HK-2 (cell line): ENCODE data around the gene KCNH2.

ENCODE experiments used
- DNase-seq: peaks from one replicate; pipeline ENCODE4 v3.0.0-alpha.2; 2018; ENCODE audit not compliant: unreplicated experiment

Gene KCNH2

DNA sequence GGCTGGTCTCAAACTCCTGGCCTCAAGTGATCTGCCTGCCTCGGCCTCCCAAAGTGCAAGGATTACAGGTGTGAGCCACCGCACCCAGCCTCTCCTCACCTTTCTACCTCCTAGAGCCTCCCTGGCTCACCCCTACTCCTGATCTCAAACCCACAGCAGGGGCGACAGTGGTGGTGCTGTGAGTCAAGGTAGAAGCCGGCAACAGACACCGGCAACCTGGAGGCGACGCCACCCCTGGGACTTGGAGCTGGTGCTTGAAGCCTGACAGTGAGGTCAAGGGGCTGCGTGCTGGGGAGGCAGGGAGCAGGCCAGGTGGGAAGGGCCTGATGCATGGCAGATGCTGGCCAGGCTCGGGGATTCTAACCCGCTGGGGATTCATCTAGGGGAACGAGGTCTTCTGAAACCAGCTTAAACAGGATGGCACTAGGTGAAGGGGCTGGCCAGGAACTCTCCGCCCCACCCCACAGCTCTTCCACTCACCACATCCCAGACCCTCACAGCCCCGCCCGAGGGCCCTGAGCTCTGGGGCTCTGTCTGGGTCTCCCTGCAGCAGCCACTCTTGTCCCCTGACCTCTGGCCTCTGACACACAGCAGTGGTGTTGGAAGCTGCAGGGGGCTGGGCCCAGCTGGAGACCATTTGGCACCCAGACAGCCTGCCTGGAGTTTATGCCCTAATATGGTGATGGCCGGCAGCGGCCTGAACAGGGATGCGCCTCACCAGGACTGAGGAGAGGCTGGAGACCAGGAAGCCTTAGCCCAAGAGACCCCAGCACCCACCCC, 16.4 kb downstream of the KCNH2 start:
- DNase-seq, result no peak

DNA sequence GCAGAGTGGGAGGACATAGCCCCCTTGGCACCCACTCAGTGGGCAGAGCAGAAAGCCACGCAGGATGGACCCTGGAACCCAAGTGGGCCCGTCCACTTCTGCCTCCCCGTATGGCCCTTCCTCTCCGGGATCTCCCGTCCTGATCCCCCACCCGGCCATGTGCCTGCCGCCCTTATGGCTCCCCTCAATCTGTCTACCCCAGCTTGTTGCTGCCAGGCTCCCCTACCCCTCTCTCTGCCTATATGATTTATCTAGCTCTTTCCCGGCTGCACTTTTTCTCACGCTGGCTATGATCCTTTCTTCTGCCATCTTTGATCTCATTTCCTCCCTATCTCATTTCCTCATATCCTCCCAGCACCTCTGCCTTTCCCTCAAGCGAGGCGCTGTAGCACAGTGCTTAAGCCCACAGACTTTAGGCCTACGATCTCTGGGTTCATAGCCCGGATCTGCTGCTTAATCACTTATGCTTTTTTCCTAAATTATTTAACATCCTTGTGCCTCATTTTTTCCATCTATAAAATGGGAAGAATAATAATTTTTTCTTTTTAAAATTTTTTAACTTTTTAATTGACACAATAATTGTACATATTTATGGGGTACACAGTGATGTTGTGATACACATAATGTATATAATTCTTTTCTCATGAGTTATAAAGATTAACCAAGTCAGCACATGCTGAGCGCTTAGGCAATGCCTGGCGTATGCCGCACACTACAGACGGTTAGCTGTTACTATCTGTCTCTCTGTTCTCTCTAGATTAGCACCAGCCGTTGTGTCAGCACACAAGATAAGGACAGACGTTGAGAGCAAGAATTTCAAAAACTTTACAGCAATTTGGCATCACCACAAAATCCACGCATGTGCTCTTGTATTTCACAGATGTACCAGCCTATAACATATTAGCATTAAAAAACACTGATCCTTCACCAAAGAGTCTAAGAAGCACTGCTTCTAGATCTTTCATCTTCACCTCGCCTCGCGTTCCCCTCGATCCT, 18.1 kb downstream of the KCNH2 start:
- no peak for DNase-seq

DNA sequence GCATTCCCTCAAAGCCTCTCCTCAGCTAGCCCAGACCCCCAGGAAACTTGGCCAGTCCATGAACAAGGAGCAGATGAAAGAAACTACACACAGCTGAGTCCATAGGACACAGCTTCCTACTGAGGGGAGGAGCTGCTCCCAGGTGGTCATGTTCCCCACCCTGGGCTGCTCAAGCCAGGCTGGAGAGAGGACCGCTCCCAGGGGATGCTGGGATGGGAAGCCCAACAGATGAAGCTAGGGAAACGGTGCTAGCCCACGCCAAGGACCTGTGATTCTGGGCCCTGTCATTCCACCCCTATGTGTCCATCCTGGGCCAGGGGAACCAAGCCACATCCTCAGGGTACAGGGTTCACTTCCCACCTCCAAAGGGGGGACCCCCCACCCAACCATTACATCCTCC, 19.0 kb downstream of the KCNH2 start:
- no peak for DNase-seq

DNA sequence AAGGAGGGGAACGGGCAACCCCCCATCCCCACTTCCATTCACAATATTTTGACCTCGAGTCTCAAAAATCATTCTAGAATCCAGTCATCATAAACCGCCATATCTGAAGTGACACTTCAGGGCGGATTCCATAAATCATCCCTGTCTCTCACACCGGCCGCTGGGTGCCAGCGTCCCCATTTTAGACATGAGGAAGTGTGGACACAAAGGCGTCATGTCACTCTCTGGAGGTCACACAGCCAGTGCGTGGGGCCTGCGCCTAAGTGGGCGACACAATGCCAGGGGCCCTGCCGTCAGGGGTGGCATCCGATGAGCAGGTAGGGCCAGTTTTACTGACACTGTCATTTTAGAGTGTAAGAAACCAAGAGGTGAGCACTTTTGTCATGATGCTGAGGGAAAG, 19.5 kb downstream of the KCNH2 start:
- DNase-seq, result no peak

DNA sequence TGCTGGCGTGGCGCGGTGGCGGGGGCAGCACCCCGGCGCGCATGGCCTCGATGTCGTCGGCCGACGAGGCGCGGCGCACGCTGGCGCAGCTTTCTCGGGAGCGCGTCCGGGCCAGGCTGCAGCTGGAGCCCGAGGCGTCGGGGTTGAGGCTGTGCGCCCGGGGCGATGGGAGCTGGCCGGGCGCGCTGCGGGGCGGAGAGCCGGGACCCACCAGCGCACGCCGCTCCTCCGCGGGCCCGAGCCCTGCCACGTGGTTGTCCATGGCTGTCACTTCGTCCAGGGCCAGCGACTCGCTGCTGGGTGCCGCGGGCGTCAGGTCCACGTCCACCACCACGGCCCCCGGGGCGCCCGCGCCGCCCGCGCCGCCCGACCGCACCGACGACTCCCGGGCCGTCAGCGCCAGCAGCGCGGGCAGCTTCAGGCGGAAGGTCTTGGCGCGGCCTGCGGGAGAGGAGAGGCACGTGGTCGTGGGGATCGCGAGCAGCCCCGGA, 20.0 kb downstream of the KCNH2 start:
- no peak for DNase-seq

DNA sequence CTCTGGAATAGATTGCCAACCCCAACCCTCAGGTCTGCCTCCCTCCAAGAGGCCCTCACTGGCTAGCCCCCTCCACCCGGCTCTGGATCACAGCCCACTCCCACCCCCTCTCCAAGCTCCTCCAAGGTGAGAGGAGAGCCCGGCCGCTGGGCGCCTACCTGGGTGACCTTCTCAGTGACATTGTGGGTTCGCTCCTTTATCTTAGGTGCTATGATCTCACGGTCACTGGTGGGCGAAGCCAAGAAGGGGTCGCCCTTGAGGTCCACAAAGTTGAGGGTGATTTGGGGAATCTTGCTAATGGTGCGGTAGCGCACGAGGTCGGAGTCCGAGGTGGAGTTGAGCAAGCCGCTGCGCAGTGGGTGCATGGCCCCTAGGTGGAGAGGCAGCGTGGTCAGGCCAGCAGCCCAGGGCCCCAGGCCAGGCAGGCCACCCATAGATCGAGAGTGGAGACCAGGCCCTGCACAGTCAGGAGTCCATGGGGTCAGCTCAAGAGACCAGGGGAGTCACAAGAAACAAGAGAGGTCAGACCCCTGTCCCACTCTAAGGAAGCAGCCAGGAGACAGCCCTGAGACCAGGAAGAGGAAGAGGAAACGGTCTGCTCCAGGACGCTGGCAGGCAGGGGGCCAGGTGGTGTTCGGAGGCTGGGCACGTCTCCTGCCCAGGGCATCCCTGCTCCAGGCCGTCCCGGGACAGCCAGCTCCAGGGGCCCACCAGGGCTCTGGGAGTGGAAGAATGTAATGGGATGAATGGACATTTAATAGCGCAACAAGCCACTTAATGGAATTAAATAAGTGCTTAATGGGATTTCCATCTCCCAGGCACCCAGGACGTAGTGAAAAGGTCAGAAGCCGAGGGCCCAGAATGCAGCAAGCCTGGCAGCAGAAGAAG, 20.7 kb downstream of the KCNH2 start:
- no peak for DNase-seq

DNA sequence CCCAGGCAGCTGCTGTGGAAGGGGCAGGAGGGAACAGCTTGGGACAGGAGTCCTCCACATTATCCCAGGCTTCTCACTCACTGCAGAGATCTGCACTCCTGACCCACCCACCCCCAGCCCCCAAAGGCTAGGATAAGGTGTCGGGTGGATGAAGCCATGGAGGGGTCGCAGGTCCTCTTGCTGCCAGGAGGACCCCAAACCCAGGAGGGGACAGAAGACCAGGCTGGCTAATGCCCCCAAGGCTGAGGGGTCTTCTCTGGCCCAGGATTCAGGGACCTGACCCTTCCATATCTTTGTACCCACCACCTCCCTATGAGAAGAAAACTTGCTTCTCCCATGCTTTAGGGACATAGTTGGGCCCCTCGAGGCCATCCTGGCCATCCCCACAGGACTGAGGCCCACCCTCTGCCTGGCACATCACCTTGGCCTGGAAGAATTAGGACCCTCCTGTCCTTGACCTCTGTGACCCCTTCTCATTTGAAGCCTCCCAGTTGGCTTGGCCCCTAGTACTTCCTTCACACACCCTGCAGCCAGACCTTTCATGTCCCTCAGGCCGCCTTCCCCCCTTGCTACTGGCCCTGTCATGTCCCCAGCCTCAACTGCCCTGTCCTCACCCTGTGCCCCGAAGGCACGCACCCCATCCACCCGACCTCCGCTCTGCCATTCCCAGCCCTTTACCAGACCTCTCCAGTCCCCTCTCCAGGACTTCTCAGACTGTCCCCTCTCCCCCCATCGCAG, 21.6 kb downstream of the KCNH2 start:
- DNase-seq, result no peak

DNA sequence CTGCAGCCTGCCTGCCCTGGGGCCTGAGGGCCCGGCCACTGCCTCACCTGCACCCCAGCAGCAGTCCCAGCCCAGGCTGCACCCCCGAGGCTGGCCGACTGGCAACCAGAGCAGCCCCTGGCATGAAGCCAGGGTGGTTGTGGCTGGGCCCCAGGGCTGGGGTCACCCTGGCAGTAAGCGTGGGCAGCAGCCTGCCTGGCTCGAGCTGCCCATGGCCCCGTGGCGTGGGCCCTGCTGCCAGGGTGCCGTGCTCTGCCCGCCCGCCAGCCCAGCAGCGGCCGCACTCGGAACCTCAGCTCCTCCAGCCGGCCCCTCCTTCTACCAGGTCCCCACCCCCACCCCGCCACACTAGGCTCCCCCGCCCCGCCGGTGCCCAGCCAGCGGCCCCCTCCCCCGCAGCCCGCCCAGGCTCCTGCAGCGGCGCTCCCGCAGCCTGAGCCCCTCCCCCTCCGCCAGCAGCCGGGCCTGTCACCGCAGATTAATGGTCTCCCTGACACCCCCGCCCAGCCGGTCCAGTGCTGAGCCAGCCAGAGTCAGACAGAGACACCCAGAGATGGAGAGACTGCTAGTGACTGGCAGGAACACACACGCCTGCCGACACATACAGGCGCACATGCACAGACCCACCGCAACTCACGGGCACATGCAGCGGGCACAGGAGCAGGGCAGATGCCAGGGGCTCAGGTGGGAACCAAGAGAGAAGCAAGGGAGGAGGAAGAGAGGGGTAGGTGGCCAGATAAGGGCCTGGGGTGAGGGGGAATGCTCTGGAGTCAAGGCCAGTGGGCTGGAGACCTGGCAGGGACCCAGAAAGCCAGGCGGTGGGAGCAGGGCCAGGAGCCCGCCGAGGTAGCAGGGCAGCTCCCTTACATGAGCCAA, 22.4 kb downstream of the KCNH2 start:
- no peak for DNase-seq

DNA sequence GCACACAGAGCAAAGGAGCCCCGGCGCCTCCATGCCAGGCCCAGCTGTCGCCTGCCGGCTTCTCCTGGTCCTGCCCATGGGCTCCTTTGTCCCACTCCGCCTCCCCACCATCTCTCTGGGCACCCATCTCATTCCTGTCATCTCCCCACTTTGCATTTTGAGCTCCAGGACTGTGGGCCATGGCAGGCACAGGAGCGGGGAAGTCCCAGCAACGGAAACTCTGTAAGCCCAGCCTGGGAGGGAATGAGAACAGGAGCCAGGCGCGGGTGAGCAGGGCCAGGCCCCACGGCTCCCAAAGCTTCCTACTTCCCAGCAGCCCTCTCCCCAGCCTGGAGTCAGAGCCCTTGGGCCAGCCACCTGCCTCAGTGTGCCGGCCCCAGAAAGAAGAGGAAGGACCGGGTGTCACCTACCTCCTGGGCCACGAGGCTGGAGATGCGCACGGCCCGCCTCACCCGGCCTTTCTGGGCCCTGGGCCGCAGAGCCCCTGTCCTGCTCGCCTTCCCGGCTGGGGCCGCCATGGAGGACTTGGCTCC, 23.1 kb downstream of the KCNH2 start:
- no peak for DNase-seq

DNA sequence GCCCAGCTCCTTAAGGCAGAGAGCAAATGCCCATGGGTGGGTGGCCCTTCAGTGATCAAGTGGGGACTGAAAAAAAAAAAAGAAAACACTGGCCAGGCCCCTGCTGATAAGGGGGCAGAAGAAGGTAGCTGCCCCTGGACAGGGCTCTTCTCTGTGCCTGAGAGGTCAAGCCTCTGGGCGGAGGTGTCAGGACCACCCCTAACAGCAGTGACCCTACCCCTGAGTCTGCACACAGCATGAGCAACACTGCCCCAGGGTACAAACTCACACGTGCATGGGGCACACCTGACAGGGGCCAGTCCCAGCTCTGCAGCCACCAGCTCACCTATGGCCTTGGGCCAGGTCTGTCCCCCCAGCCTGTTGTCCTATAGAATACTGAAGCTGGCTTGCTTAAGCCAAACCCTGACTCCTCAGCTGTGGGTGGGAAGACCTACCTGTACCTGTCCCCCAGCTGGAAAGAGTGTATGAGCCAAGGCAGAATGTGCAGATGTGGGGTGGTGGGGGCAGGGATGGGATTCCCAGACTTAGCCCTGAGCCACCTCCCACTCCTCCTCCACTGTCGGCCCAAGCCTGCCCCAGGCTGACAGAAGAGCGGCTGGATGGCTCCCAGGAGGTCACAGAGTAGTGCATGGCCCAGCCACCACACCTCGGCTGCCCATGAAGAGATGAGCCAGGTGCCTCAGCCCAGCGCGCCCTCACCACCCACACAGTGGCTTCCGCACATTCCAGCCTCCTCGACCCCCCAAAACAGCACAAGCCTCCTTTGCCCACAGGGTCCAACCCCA, 23.7 kb downstream of the KCNH2 start:
- DNase-seq, result no peak

DNA sequence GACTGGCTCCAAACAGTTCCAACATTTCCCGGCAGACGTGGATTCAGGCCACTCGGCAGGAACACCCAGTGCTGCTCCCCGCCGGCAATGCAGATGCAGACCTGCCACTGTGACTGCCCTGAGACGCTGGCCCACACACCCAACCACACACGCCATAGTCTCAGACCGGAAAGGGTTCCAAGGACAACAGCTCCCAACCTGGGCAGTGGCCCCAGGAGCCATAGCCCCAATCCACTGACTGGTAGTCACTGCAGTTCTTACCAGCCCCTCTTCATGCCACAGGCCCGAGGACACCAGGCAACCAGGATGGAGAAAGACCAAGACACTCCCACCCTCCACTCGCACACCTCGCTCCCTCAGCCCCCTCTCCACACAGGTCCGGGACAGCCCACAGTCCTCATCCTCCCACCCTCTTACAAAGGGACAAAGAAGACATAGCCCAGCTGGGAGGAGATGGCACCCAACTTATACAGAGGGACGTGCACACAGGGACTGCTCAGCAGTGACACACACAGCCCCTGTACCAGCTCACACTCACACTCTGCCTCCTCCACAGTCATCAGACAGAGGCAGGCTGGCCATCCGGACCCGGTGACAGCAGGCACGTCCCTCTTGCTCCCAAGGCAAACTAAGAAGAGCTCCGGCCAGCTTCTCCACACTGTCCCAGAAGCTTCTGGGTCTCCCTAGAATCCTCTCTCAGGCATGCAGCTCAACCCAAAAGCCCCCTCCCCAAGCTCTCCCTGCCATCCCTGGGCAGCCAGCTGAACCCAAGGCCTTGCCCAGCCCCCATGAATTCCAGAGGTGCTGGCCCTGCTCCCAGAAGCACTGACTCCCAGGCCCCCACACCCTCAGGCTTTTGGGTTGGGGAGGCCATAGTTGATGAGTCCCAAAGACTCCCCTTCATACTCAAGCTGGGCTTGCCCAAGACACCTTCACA, 24.8 kb downstream of the KCNH2 start:
- DNase-seq, result no peak

DNA sequence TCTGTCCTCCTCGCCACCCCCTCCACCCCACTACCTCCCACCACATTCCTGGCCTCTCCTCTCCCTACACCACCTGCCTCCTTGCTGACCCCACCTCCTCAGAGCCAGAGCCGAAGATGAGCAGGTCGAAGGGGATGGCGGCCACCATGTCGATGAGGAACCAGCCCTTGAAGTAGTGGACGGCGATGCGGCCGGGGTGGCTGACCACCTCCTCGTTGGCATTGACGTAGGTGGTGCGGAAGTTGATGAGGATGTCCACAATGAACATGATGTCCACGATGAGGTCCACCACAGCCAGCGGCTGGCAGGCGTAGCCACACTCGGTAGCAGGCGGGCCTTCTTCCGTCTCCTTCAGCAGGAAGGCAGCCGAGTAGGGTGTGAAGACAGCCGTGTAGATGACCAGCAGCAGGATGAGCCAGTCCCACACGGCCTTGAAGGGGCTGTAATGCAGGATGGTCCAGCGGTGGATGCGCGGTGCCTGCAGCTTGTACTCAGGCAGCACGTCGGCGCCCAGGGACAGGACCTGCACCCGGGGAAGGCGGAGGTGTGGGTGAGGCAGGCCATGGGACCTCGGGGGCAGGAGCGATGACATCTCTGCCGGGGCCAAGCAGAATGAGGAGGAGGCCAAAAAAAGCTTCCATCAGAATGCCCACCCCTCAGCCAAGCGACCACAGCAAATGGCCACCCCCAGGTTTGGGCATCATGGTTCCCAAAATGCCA, 25.6 kb downstream of the KCNH2 start:
- DNase-seq, result no peak

DNA sequence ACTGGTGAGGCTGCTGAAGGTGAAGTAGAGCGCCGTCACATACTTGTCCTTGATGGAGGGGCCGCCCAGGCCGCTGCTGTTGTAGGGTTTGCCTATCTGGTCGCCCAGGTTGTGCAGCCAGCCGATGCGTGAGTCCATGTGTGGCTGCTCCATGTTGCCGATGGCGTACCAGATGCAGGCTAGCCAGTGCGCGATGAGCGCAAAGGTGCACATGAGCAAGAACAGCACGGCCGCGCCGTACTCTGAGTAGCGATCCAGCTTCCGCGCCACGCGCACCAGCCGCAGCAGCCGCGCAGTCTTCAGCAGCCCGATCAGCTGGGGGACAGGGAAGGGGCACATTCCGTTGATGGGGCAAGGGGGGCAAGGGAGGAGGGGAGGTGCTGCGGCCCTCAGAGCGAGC, 26.6 kb downstream of the KCNH2 start:
- DNase-seq, result no peak

DNA sequence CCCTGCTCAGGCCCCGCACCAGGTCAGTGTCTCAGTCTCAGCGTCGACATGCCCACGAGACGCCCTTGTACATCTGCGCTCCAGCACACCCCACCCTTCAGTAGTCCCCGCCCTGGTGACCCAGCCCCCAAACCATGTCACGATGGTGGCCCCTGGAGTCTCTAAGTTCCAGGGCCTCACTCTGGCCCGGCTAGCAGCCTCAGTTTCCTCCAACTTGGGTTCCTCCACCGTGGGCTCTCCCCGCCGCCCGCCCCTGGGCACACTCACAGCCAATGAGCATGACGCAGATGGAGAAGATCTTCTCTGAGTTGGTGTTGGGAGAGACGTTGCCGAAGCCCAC, 27.0 kb downstream of the KCNH2 start:
- DNase-seq, result no peak

DNA sequence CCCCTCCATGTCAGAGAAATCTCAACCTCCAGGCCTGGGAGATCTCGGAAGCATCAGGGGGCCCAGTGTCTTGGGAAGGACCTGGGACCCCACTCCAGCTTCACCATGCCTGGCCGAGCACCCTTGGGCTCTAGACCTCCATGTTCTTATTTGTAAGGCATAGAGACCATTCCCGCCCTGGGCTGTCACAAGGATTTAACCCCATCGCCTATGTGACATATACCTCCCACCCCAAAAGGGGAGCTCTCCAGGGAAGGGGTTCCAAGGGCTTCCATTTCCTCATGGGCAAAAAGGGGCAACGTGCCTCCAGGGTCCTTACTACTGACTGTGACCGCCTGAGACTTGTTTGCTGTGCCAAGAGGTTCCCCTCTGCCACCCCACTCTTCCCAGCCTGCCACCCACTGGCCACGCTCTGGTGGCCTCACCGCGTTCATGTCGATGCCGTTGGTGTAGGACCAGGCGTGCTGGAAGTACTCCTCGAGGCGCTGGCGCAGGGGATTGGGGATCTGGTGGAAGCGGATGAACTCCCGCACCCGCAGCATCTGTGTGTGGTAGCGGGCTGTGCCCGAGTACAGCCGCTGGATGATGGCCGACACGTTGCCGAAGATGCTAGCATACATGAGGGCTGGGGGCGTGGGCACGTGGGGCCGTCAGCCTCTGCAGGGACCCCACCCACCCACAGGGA, 27.5 kb downstream of the KCNH2 start:
- DNase-seq, result no peak

DNA sequence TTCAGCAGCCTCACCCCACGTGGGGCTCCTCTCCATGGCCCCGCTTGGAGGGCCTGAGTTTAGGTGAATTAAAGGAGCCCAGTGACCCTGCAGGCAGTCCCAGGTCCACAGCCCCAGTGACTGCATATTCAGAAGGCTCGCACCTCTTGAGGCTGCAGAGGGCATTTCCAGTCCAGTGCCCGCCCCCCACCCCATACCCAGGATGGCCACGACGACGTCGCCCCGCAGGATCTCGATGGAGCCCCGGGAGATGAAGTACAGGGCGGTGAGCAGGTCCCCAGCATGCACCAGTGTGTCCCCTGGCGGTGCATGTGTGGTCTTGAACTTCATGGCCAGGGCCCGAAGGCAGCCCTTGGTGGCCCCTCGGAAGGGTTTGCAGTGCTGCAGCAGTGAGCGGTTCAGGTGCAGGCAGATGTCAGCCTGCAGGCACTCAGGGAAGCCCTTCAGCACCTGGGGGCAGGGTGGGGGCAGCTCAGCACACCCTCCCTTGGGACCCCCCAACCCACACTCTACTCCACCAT, 28.1 kb downstream of the KCNH2 start:
- no peak for DNase-seq
